Stomach (tissue), 4 donors: Measurements from ENCODE around the gene LUZP2.

Experiments
- POLR2A ChIP-seq, 4 donors: fragments of 450-650 bp; IDR thresholded peaks; one replicate each; pipeline ENCODE4 v1.6.1; 2016; ENCODE audit warnings: antibody characterized with exemption in 4 of 4, control low read depth in 2 of 4, mild to moderate bottlenecking in 1 of 4, moderate library complexity in 1 of 4
- TF ChIP-seq, protein P1 (sequence below), 7 experiments: fragments of 450-650 bp in 4 of 7; fragments of 200-600 bp in 3 of 7; sonication (generic) in 3 of 7; IDR thresholded peaks; one replicate each; pipeline ENCODE4 v1.5.1; 2016 to 2019; ENCODE audit warnings: antibody characterized with exemption in 7 of 7, control low read depth in 2 of 7, mild to moderate bottlenecking in 1 of 7

DNA sequence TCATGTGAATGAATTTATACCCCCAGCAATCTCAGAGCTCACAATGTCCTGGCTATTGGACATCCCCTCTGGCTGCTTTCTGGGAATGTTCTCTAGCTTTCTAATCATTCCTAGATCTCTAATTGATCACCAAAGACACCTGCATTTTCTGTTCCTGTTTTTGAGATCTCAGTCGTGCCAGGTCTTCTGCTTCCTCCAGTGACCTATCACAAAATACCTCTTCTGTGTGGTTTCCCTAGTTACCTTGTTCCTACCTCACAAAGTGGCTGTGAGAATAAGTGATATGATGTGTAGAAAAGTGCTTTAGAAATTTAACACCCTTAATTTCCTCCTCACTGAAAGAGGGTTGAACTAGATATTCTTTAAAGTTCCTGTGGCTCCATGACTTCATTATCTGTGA is 92.2 kb downstream of the LUZP2 start:
- TF ChIP-seq, protein P1, sequence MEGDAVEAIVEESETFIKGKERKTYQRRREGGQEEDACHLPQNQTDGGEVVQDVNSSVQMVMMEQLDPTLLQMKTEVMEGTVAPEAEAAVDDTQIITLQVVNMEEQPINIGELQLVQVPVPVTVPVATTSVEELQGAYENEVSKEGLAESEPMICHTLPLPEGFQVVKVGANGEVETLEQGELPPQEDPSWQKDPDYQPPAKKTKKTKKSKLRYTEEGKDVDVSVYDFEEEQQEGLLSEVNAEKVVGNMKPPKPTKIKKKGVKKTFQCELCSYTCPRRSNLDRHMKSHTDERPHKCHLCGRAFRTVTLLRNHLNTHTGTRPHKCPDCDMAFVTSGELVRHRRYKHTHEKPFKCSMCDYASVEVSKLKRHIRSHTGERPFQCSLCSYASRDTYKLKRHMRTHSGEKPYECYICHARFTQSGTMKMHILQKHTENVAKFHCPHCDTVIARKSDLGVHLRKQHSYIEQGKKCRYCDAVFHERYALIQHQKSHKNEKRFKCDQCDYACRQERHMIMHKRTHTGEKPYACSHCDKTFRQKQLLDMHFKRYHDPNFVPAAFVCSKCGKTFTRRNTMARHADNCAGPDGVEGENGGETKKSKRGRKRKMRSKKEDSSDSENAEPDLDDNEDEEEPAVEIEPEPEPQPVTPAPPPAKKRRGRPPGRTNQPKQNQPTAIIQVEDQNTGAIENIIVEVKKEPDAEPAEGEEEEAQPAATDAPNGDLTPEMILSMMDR (IDR thresholded peaks at IDR 0.05): no peak
- TF ChIP-seq POLR2A (IDR thresholded peaks at IDR 0.05): no peak
